ENCODE results near the gene CCNL1. TPM values are rescaled to one million over a fixed set of nuclear protein-coding genes. Genes with fewer than 3 reads are reported as not detected.

CCNL1 gene
- total and polyA plus RNA-seq, 2 experiments from 2014 or later, result 77.5 to 97.7 TPM

DNA sequence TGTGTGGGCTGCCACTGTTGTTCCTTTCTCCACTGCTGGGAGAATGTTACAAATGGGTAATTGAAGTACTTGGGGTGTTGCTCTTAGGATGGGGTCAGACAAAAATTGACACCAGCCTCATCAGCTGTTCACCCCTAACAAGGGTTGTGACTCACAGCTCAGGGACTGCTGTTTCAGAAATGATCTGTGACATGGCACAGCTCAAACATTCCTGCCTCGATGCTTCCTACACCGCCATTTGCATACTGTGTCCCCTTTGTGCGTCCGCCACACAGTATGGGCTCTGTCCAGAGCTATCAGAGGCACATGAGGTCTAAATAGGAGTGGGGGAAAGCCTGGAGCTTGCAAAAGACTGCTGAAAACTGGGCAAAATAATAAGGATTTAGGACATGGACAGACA, 43.9 kb downstream of the CCNL1 start:
- no peak for TF ChIP-seq EZH2 (IDR thresholded peaks at IDR 0.05; ENCODE audit: insufficient read depth, poor library complexity, severe bottlenecking)
- TF ChIP-seq EZH2phosphoT487 (IDR thresholded peaks at IDR 0.05; ENCODE audit: insufficient read depth, low read depth), result no peak
- Histone ChIP-seq H3K27ac (no peak overlapping the region), H3K9me2 (ENCODE audit: insufficient read depth) (no peaks in the 10 kb centered on the region), H3K9ac (no peak overlapping the region), H3K9me3 (ENCODE audit: low read depth) (no peaks in the 10 kb centered on the region), H3K4me2 (ENCODE audit: unreplicated experiment) (no peak overlapping the region), H4K20me1 (ENCODE audit: insufficient read depth) (no peaks in the 10 kb centered on the region), H3K36me3 (ENCODE audit: low read depth) (no peaks in the 10 kb centered on the region), H2AFZ (no peak overlapping the region; the same call in 1 of the 2 replicates), H3K4me3 (no peak overlapping the region), H3K79me2 (ENCODE audit: insufficient read depth) (no peaks in the 10 kb centered on the region), H3K4me1 (ENCODE audit: insufficient read depth) (0 out of 2 replicates have a peak, but pooled peaks cover 11% of the 10 kb centered on the region), H3K27me3 (replicated peaks; ENCODE audit: insufficient read depth) (no peaks in the 10 kb centered on the region), H3F3A (ENCODE audit: insufficient read depth) (0 out of 2 replicates have a peak, but pooled peaks cover under 1% of the 10 kb centered on the region)
- in situ Hi-C loops (cut with MboI), result no loop called here
- DNase-seq, result no peak
- 89 to 92% methylated on average over 4 of the region's 4 CpGs for WGBS, 2 experiments (ENCODE audit: low coverage in 1 of 2, low lambda C conversion rate in 2 of 2, missing lambda C conversion rate in 2 of 2)

DNA sequence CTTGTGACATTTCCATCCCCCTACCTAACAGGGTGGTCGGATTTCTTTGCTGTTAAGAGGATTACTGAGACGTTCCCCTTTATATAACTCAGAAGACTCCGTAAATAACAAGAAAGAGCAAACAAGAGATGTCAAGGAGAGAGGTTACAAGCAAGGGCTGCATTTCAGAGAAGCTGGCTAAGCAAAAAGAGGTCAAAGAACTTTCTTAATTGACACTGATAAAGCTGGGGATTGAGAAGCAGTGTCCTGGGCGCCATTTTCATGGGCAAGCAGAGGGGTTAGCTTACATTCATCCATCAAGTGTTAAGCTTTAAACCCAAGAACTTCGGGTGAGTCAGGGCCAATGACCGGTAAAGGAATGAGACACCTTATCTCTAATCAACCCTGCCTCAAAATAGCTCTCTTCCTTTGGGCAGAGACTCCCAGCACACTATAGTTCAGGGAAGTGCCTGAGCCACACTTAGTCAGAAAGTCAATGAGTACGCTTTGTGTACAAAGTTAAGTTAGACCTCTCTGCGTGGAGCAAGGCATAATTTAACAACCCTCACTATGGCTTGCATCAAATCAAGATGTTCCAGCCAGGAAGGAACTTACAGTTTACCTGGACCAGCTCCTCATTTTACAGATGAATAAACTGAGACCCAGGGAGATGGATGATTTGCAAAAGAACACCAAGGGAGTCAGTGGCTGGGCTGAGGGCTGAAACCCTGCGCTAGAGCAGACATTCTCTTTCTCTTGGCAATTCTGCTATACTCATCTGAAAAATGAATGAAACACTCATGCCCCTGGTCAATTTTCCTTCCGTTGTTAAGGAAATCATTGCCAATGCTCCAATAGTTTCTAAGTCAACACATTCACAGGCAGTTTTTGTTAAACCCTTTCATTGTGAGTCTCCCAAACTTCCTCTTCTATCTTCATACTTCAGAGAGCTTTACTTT, 44.6 kb downstream of the CCNL1 start:
- Histone ChIP-seq H3K4me2 (ENCODE audit: unreplicated experiment) (no peak overlapping the region), H3K4me1 (ENCODE audit: insufficient read depth) (0 out of 2 replicates have a peak, but pooled peaks cover 11% of the 10 kb centered on the region), H3F3A (ENCODE audit: insufficient read depth) (no peaks in the 10 kb centered on the region), H3K4me3 (no peak overlapping the region), H4K20me1 (ENCODE audit: insufficient read depth) (no peaks in the 10 kb centered on the region), H3K9me2 (ENCODE audit: insufficient read depth) (no peaks in the 10 kb centered on the region), H3K27ac (no peak overlapping the region), H3K9ac (no peak overlapping the region), H3K9me3 (ENCODE audit: low read depth) (no peaks in the 10 kb centered on the region), H3K79me2 (ENCODE audit: insufficient read depth) (no peaks in the 10 kb centered on the region), H2AFZ (peak overlapping the region; percentile 40; the same call in 1 of the 2 replicates), H3K27me3 (replicated peaks; ENCODE audit: insufficient read depth) (no peaks in the 10 kb centered on the region), H3K36me3 (ENCODE audit: low read depth) (no peaks in the 10 kb centered on the region)
- TF ChIP-seq EZH2 (IDR thresholded peaks at IDR 0.05; ENCODE audit: insufficient read depth, poor library complexity, severe bottlenecking) (no peak), EZH2phosphoT487 (IDR thresholded peaks at IDR 0.05; ENCODE audit: insufficient read depth, low read depth) (no peak)
- 58 to 63% methylated on average over 10 of the region's 10 CpGs for WGBS, 2 experiments (ENCODE audit: low coverage in 1 of 2, low lambda C conversion rate in 2 of 2, missing lambda C conversion rate in 2 of 2)
- in situ Hi-C loops (cut with MboI), result no loop called here
- peak; percentile 37 for DNase-seq

DNA sequence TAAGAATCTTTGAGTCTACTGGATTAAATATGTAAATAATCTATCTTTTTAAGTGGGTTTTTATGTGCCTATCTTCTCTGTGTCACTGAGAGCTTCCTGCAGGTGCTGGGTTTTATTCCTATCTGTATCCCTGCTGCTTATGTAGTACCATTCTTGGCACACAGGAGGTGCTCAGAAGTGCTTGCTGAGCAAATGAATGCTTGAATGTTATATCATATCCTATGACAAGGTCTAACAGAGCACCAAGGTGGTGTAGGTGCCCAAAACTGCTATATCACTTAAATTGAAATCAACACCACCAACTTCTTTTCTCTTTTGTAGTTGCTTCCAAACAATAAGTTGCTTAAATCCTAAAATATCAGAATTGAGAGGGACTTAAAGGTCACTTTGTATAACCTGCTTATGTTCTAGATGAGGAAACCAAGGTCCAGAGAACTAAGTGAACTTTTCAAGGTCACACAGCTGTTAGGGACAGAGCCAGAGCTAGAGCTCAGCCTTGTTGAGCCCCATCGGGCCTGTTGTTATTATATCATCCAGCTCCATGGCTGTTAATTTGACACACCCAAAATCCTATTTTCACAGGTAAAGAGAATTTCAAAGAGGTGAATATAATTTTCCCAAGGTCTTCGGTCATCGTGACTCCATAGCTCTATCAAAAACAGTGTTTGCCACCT, 46.0 kb downstream of the CCNL1 start:
- no peak for DNase-seq

DNA sequence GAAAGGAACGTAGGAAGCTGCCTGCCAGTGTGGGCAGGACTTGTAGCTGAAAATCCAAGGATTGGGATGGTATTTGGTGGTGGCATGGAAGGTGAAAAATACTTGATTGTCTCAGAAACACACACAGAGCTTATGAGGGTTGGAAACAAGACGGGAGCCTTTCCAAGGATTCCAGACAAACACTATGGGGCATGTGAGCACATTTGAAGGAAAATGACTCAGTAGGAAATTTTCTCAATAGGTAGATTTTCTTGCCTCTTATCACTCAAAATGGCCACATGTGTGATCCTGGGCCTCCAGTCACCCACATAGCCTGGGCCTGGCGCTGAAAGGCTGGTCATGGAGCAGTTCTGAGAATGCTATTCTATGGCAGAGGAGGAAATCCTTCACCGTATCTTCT, 47.4 kb downstream of the CCNL1 start:
- DNase-seq, result no peak
- H3K9ac ChIP-seq, result no peak overlapping the region
- in situ Hi-C loops (cut with MboI), result no loop called here
- H3K79me2 ChIP-seq (ENCODE audit: insufficient read depth), result no peaks in the 10 kb centered on the region
- 0 out of 2 replicates have a peak, but pooled peaks cover 11% of the 10 kb centered on the region for H3K4me1 ChIP-seq (ENCODE audit: insufficient read depth)
- no peak overlapping the region for H3K4me2 ChIP-seq (ENCODE audit: unreplicated experiment)
- H3K9me3 ChIP-seq (ENCODE audit: low read depth), result no peaks in the 10 kb centered on the region
- no peak overlapping the region for H3K4me3 ChIP-seq
- no peaks in the 10 kb centered on the region for H4K20me1 ChIP-seq (ENCODE audit: insufficient read depth)
- no peak overlapping the region for H2AFZ ChIP-seq
- no peaks in the 10 kb centered on the region for H3K27me3 ChIP-seq (replicated peaks; ENCODE audit: insufficient read depth)
- no peaks in the 10 kb centered on the region for H3K9me2 ChIP-seq (ENCODE audit: insufficient read depth)
- H3K27ac ChIP-seq, result no peak overlapping the region
- no peaks in the 10 kb centered on the region for H3F3A ChIP-seq (ENCODE audit: insufficient read depth)
- TF ChIP-seq EZH2 (IDR thresholded peaks at IDR 0.05; ENCODE audit: insufficient read depth, poor library complexity, severe bottlenecking), result no peak
- no peak for TF ChIP-seq EZH2phosphoT487 (IDR thresholded peaks at IDR 0.05; ENCODE audit: insufficient read depth, low read depth)
- WGBS, 2 experiments (ENCODE audit: low coverage in 1 of 2, low lambda C conversion rate in 2 of 2, missing lambda C conversion rate in 2 of 2), result 85 to 94% methylated on average over 4 of the region's 4 CpGs
- no peaks in the 10 kb centered on the region for H3K36me3 ChIP-seq (ENCODE audit: low read depth)

More for the DNA sequence above, 46.0 kb downstream of the CCNL1 start:
- no peak for TF ChIP-seq EZH2 (IDR thresholded peaks at IDR 0.05; ENCODE audit: insufficient read depth, poor library complexity, severe bottlenecking)
- in situ Hi-C loops (cut with MboI), result no loop called here
- 85 to 88% methylated on average over 3 of the region's 3 CpGs for WGBS, 2 experiments (ENCODE audit: low coverage in 1 of 2, low lambda C conversion rate in 2 of 2, missing lambda C conversion rate in 2 of 2)
- H3K9me2 ChIP-seq (ENCODE audit: insufficient read depth), result no peaks in the 10 kb centered on the region
- H3K27ac ChIP-seq, result no peak overlapping the region
- no peaks in the 10 kb centered on the region for H3K79me2 ChIP-seq (ENCODE audit: insufficient read depth)
- no peak overlapping the region for H2AFZ ChIP-seq
- H3K4me1 ChIP-seq (ENCODE audit: insufficient read depth), result 0 out of 2 replicates have a peak, but pooled peaks cover 11% of the 10 kb centered on the region
- H3K27me3 ChIP-seq (replicated peaks; ENCODE audit: insufficient read depth), result no peaks in the 10 kb centered on the region
- no peaks in the 10 kb centered on the region for H3F3A ChIP-seq (ENCODE audit: insufficient read depth)
- H3K36me3 ChIP-seq (ENCODE audit: low read depth), result no peaks in the 10 kb centered on the region
- no peaks in the 10 kb centered on the region for H4K20me1 ChIP-seq (ENCODE audit: insufficient read depth)
- no peak overlapping the region for H3K9ac ChIP-seq
- H3K4me2 ChIP-seq (ENCODE audit: unreplicated experiment), result no peak overlapping the region
- no peaks in the 10 kb centered on the region for H3K9me3 ChIP-seq (ENCODE audit: low read depth)
- no peak overlapping the region for H3K4me3 ChIP-seq

Data from GM23248 (cell line).